HG03469 (cell line): ENCODE measurements around the gene IGDCC3.

ENCODE experiments used
- ATAC-seq: cut with Tn5 transposase; IDR thresholded peaks from one replicate; pipeline ENCODE4 v1.9.1; 2021; ENCODE audit warnings: mild to moderate bottlenecking, moderate library complexity, moderate number of reproducible peaks; ENCODE audit not compliant: unreplicated experiment

IGDCC3 gene

GRCh38 chr15:65389226-65389625 lies 11.4 kb upstream of the IGDCC3 start:
- no peak for ATAC-seq

GRCh38 chr15:65388306-65389080 lies 10.7 kb upstream of the IGDCC3 start:
- no peak for ATAC-seq

- no peak for ATAC-seq
Measured at GRCh38 chr15:65386886-65387285, 9.1 kb upstream of the IGDCC3 start.

- ATAC-seq: no peak
Measured at GRCh38 chr15:65386376-65386775, 8.6 kb upstream of the IGDCC3 start.

GRCh38 chr15:65385870-65386258 lies 8.1 kb upstream of the IGDCC3 start:
- ATAC-seq: no peak

- ATAC-seq: no peak
Measured at GRCh38 chr15:65384895-65385869, 7.4 kb upstream of the IGDCC3 start.

- no peak for ATAC-seq
Measured at GRCh38 chr15:65384505-65384894, 6.7 kb upstream of the IGDCC3 start.

- no peak for ATAC-seq
Measured at GRCh38 chr15:65383991-65384390, 6.2 kb upstream of the IGDCC3 start.

- ATAC-seq: no peak
Measured at GRCh38 chr15:65383456-65383855, 5.7 kb upstream of the IGDCC3 start.

GRCh38 chr15:65382921-65383320 lies 5.1 kb upstream of the IGDCC3 start:
- ATAC-seq: no peak

- ATAC-seq: no peak
Measured at GRCh38 chr15:65382146-65382491, 4.3 kb upstream of the IGDCC3 start.

GRCh38 chr15:65381445-65382145 lies 3.8 kb upstream of the IGDCC3 start:
- no peak for ATAC-seq

GRCh38 chr15:65379986-65380385 lies 2.2 kb upstream of the IGDCC3 start:
- ATAC-seq: no peak

- ATAC-seq: no peak
Measured at GRCh38 chr15:65377105-65377975, 462 bp downstream of the IGDCC3 start.

GRCh38 chr15:65376767-65377104 lies 1.1 kb downstream of the IGDCC3 start:
- ATAC-seq: no peak

- no peak for ATAC-seq
Measured at GRCh38 chr15:65375871-65376607, 1.8 kb downstream of the IGDCC3 start.

GRCh38 chr15:65374821-65375401 lies 2.9 kb downstream of the IGDCC3 start:
- ATAC-seq: no peak

GRCh38 chr15:65374334-65374733 lies 3.5 kb downstream of the IGDCC3 start:
- ATAC-seq: no peak

- ATAC-seq: no peak
Measured at GRCh38 chr15:65373163-65373651, 4.6 kb downstream of the IGDCC3 start.

- ATAC-seq: no peak
Measured at GRCh38 chr15:65372787-65373067, 5.1 kb downstream of the IGDCC3 start.
